Measurements from ENCODE around the gene LOX. TPM values are rescaled to one million over a fixed set of nuclear protein-coding genes. Genes with fewer than 3 reads are reported as not detected.

Gene LOX
- total RNA-seq, 6 experiments from 2014 or later = 0.97 to 11.8 (median 2.2) TPM

- 76% methylated on average over 5 of the region's 5 CpGs for WGBS (ENCODE audit: insufficient coverage, low coverage, low lambda C conversion rate, missing lambda C conversion rate)
- ATAC-seq = no peak
- TF ChIP-seq POLR2A (IDR thresholded peaks at IDR 0.05) (no peak), CTCF (IDR thresholded peaks at IDR 0.05) (no peak)
- no peak overlapping the region for H3K4me3 ChIP-seq
- no peaks in the 10 kb centered on the region for H3K4me1 ChIP-seq
- no peaks in the 10 kb centered on the region for H3K27me3 ChIP-seq
- DNase-seq = no peak
- no peaks in the 10 kb centered on the region for H3K9me3 ChIP-seq
- H3K27ac ChIP-seq = no peak overlapping the region
- intact Hi-C loops (cut with DNase I) = no loop called here
- no peaks in the 10 kb centered on the region for H3K36me3 ChIP-seq
Observed at GRCh38 chr5:122111460-122111859, 33.4 kb upstream of the LOX start.

GRCh38 chr5:122110987-122111386, 32.9 kb upstream of the LOX start:
- Histone ChIP-seq H3K27me3 (no peaks in the 10 kb centered on the region), H3K27ac (no peak overlapping the region), H3K4me3 (no peak overlapping the region), H3K36me3 (no peaks in the 10 kb centered on the region), H3K9me3 (no peaks in the 10 kb centered on the region), H3K4me1 (no peaks in the 10 kb centered on the region)
- no peak for DNase-seq
- intact Hi-C loops (cut with DNase I) = no loop called here
- TF ChIP-seq POLR2A (IDR thresholded peaks at IDR 0.05) = no peak
- no peak for TF ChIP-seq CTCF (IDR thresholded peaks at IDR 0.05)
- ATAC-seq = no peak
- WGBS (ENCODE audit: insufficient coverage, low coverage, low lambda C conversion rate, missing lambda C conversion rate) = 44% methylated on average over 3 of the region's 3 CpGs

GRCh38 chr5:122107016-122107415, 29.0 kb upstream of the LOX start:
- Histone ChIP-seq H3K4me1 (no peaks in the 10 kb centered on the region), H3K9me3 (no peaks in the 10 kb centered on the region), H3K4me3 (no peak overlapping the region), H3K36me3 (no peaks in the 10 kb centered on the region), H3K27me3 (no peaks in the 10 kb centered on the region), H3K27ac (no peak overlapping the region)
- DNase-seq = no peak
- 79% methylated on average over 4 of the region's 4 CpGs for whole genome bisulfite sequencing (ENCODE audit: insufficient coverage, low coverage, low lambda C conversion rate, missing lambda C conversion rate)
- intact Hi-C loops (cut with DNase I) = no loop called here
- ATAC-seq = no peak
- TF ChIP-seq CTCF (IDR thresholded peaks at IDR 0.05) (no peak), POLR2A (IDR thresholded peaks at IDR 0.05) (no peak)

GRCh38 chr5:122105909-122106308, 27.9 kb upstream of the LOX start:
- intact Hi-C loops (cut with DNase I) = no loop called here
- no peak for TF ChIP-seq POLR2A (IDR thresholded peaks at IDR 0.05)
- no peak for TF ChIP-seq CTCF (IDR thresholded peaks at IDR 0.05)
- Histone ChIP-seq H3K9me3 (no peaks in the 10 kb centered on the region), H3K36me3 (no peaks in the 10 kb centered on the region), H3K27ac (no peak overlapping the region), H3K27me3 (no peaks in the 10 kb centered on the region), H3K4me1 (no peaks in the 10 kb centered on the region), H3K4me3 (no peak overlapping the region)
- ATAC-seq (no peak), DNase-seq (no peak)
- WGBS (ENCODE audit: insufficient coverage, low coverage, low lambda C conversion rate, missing lambda C conversion rate) = 67% methylated on average over 2 of the region's 2 CpGs

GRCh38 chr5:122102825-122103224, 24.8 kb upstream of the LOX start:
- Histone ChIP-seq H3K9me3 (no peaks in the 10 kb centered on the region), H3K27me3 (no peaks in the 10 kb centered on the region), H3K36me3 (no peaks in the 10 kb centered on the region), H3K4me3 (no peak overlapping the region), H3K27ac (no peak overlapping the region), H3K4me1 (no peaks in the 10 kb centered on the region)
- intact Hi-C loops (cut with DNase I) = no loop called here
- no peak for ATAC-seq
- 68% methylated on average over 1 of the region's 1 CpG for WGBS (ENCODE audit: insufficient coverage, low coverage, low lambda C conversion rate, missing lambda C conversion rate)
- no peak for TF ChIP-seq POLR2A (IDR thresholded peaks at IDR 0.05)
- TF ChIP-seq CTCF (IDR thresholded peaks at IDR 0.05) = no peak
- no peak for DNase-seq
